Endothelial cell of coronary artery (primary cell): Measurements from ENCODE around the gene CHMP6. TPM values are rescaled to one million over a fixed set of nuclear protein-coding genes. Genes with fewer than 3 reads are reported as not detected.

Source experiments
- total RNA-seq: library from RNA; depleted of rRNA; stranded (reverse); fragments of >200 nt; gene quantifications from 2 replicates; pipeline ENCODE4 v1.2.3, GENCODE V29; 2014

CHMP6 gene
- 16.8 and 17.0 TPM in 2 replicates for total RNA-seq

GRCh38 chr17:80991645-80992076, at the start of gene CHMP6:
Gene CHMP6, plus strand, starts transcription at chr17:80991841. Its CDS starts 78 bp downstream, at chr17:80991919.

DNA sequence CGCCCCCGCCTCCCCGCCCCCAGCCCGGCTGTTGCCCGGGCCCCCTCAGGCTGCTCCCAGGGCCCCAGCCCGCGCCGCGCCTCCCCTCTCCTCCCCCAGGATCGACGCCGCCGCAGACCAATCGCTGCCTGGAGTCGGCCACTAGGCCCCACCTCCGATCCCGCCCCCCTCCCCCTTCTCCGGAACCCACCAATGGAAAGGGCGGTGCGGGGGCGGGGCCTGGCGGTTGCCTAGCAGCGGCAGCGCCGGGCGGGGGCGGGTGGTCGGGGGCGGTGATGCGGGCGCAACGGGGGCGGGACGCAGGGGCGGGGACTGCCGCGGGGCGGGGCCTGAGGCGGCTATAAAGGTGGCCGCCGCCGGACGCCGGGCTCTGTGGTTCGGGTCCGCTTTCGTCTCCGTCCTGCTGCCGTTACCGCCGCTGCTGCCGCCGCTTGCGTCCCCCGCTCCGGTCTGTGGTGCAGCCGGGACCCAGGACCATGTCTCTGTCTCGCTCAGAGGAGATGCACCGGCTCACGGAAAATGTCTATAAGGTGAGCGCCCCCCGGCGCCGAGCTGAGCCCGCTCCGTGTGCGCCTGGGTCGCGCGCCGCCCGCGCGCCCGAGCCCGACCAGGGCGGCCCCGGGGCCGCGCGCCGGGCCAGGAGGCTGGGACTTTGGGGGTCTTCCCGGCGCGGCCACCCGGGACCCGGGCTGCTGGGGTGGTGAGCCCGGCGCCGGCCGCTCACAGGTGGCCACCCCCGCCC, 43.3 kb downstream of the CHMP6 start, which contains the start of gene BAIAP2:
Gene BAIAP2, plus strand, starts transcription at position 373 of the 742 bp plus-strand sequence. Its CDS starts 104 bp downstream, at position 477.

Other genes with a start within 250 kb of the CHMP6 start
- gene BAIAP2, start 43.3 kb downstream of the CHMP6 start, total RNA-seq, result 6.0 TPM in 2 replicates
- not detected in 2 replicates for gene PVALEF, start 173.7 kb downstream of the CHMP6 start, total RNA-seq
- gene AATK, start 174.4 kb downstream of the CHMP6 start, total RNA-seq, result 2.4 TPM in 2 replicates
- gene CEP131, start 231.1 kb downstream of the CHMP6 start, total RNA-seq, result 14.4 and 16.6 TPM in 2 replicates
- gene TEPSIN, start 247.2 kb downstream of the CHMP6 start, total RNA-seq, result 10.2 and 17.9 TPM in 2 replicates
- 36.5 and 64.5 TPM in 2 replicates for gene NDUFAF8, start 247.5 kb downstream of the CHMP6 start, total RNA-seq